Right atrium auricular region (tissue), 2 donors: ENCODE results near the gene HDAC5. TPM values are rescaled to one million over a fixed set of nuclear protein-coding genes. Genes with fewer than 3 reads are reported as not detected.
"Not testable (repeated sequence)": the region's sequence is repeated elsewhere in the genome, so short reads cannot be mapped to it uniquely, and the experiment has no call there.

Experiments used
- DNase-seq: peaks from one replicate; pipeline ENCODE4 v3.0.0-alpha.2; 2019; ENCODE audit warnings: low spot score
- H3K27ac ChIP-seq, 2 donors: fragments of 200-600 bp; sonication (generic); 1 replicate in 1 of 2; 2 replicates in 1 of 2; pipeline ENCODE4 v1.5.1; 2016 to 2019
- H3K27me3 ChIP-seq, 2 donors: fragments of 200-600 bp; sonication (generic); one replicate each; pipeline versions ENCODE4 v1.5.1 to v1.6.0; 2017 to 2019
- H3K36me3 ChIP-seq: fragments of 200-600 bp; sonication (generic); one replicate; pipeline ENCODE4 v1.5.1; 2016
- H3K4me1 ChIP-seq, 2 donors: fragments of 200-600 bp; sonication (generic); one replicate each; pipeline versions ENCODE4 v1.5.1 to v1.6.0; 2017 to 2019
- H3K4me3 ChIP-seq, 2 donors: fragments of 200-600 bp; sonication (generic); 1 replicate in 1 of 2; 2 replicates in 1 of 2; pipeline ENCODE4 v1.5.1; 2017 to 2019; ENCODE audit warnings: mild to moderate bottlenecking in 1 of 2, moderate library complexity in 1 of 2
- H3K9me3 ChIP-seq, 2 donors: fragments of 200-600 bp; sonication (generic); one replicate each; pipeline ENCODE4 v1.5.1; 2019
- CTCF ChIP-seq, 2 donors: fragments of 200-600 bp; sonication (generic); IDR thresholded peaks; one replicate each; pipeline ENCODE4 v1.5.1; 2019; ENCODE audit warnings: antibody characterized with exemption in 2 of 2
- total RNA-seq, 2 donors: library from RNA; depleted of rRNA; stranded (reverse); fragments of >200 nt; gene quantifications; one replicate each; pipeline ENCODE4 v1.1.0, GENCODE V29; 2016

The HDAC5 gene
- total RNA-seq, 2 donors from 2014 or later: 80.0 to 138 TPM

DNA sequence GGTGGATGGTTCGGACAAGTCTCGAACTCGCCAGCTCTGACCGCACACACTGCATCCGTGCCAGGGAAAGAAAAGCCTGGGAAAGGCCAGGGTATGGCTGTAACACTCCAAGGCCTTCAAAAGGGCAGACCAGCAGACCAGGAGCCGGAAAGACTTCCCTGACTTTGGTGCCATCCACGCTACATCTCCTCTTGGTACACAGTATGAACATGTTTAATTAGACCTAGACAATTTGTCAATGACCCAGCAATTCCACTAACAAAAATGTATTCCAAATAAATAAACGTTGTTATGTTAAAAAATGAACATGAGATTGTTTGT lies 637 bp upstream of the HDAC5 start:
- no peak for DNase-seq
- peak overlapping the region; percentile 73 to 100 for H3K4me3 ChIP-seq
- H3K27ac ChIP-seq: peak overlapping the region; percentile 94 to 97
- no peaks in the 10 kb centered on the region for H3K27me3 ChIP-seq
- H3K9me3 ChIP-seq: no peaks in the 10 kb centered on the region
- no peaks in the 10 kb centered on the region for H3K36me3 ChIP-seq
- H3K4me1 ChIP-seq: peaks cover 0 to 39% of the 10 kb centered on the region in 2 donors
- no peak for TF ChIP-seq CTCF (IDR thresholded peaks at IDR 0.05)

DNA sequence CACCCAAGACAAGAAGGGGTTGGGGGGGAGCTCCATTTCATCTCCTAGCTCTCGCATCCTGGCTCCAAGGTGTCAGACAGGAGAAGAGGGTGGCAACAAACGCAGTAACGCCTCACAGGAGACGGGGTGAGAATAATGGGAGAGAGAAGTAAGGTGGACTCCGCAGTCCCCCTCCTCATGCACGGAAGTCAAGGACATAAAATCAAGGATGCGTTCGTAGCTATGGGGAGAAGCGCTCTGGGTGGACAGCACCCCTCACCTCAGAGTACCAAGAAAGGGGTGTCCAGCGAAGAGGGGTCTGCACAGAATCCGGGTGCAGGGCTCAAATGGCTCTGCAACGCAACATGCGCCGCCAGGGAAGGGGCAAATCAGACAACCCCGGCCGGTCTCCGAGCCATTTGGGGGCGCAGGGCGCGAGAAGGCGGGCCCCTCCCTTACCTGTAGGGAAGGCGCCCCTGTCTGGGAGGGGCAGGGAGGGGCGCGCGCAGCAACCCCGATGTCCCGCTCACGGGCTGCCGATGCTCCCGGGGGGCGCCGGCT lies 555 bp downstream of the HDAC5 start:
- peaks cover 0 to 49% of the 10 kb centered on the region in 2 donors for H3K4me1 ChIP-seq
- H3K36me3 ChIP-seq: no peaks in the 10 kb centered on the region
- H3K9me3 ChIP-seq: no peaks in the 10 kb centered on the region
- H3K27ac ChIP-seq: peak overlapping the region; percentile 94 to 97
- H3K4me3 ChIP-seq: peak overlapping the region; percentile 73 to 100
- H3K27me3 ChIP-seq: no peaks in the 10 kb centered on the region
- DNase-seq: no peak
- no peak for TF ChIP-seq CTCF (IDR thresholded peaks at IDR 0.05)

GRCh38 chr17:44121997-44122815 lies 1.2 kb downstream of the HDAC5 start:
- Histone ChIP-seq H3K9me3 (no peaks in the 10 kb centered on the region), H3K27ac (peak overlapping the region; percentile 94 to 97), H3K27me3 (no peaks in the 10 kb centered on the region), H3K4me3 (peak overlapping the region; percentile 73 to 100), H3K36me3 (peaks cover 5% of the 10 kb centered on the region), H3K4me1 (peaks cover 0 to 49% of the 10 kb centered on the region in 2 donors)
- no peak for TF ChIP-seq CTCF (IDR thresholded peaks at IDR 0.05)
- DNase-seq: no peak

DNA sequence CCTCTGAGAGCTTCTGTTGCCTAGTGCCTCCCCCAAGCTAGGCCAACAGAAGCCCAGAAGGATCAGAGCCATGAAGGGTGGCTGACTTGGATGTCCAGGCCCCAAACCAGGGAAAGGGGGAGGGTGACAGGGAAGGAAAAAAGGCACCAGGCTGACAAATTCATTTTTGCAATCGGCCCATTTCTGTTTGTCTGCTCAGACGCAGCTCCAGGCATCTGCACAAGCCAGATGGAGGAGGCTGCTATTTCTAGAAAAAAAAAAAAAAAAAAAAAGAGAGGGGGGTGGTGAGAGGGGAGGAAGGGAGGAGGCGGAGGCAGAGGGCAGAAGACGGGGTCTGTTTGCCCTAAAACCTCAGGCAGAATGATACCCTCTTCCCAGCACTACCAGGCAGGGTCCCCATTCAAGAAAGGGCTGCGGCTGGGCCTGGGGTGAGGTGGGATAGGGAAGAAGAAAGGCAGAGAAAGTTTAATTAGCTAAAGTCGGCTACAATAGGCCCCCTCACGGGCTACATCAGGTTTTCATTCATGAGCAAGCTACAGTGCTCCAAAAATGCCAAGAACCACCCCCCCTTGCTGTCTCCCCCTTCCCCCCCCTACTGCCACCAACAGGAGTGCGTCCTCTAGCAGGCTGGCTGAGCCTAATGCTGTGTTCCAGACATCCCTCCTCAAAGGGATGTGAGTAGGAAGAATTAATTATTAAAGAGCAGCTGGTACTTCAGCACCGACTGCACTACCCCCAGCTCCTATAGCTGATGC lies 2.4 kb downstream of the HDAC5 start:
- Histone ChIP-seq H3K4me1 (peaks cover 0 to 50% of the 10 kb centered on the region in 2 donors), H3K4me3 (no peak overlapping the region), H3K9me3 (no peaks in the 10 kb centered on the region), H3K27ac (peak overlapping the region; percentile 94 to 97), H3K27me3 (no peaks in the 10 kb centered on the region), H3K36me3 (peaks cover 17% of the 10 kb centered on the region)
- TF ChIP-seq CTCF (IDR thresholded peaks at IDR 0.05): no peak
- DNase-seq: no peak

DNA sequence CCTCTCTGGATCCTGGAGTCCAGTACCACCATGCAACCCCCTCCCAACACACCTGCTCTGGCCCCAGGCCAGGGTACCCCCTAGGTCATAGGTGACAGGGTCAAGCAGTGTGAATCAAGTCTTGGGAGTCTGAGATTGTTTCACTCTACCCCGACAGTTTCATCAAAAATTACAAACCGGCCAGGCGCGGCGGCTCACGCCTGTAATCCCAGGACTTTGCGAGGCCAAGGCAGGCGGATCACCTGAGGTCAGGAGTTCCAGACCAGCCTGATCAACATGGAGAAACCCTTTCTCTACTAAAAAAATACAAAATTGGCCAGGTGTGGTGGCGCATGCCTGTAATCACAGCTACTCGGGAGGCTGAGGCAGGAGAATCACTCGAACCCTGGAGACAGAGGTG lies 3.2 kb downstream of the HDAC5 start:
- not testable (repeated sequence) for DNase-seq, H3K4me3 ChIP-seq, H3K27me3 ChIP-seq, H3K9me3 ChIP-seq
- H3K4me1 ChIP-seq: peaks cover 0 to 58% of the 10 kb centered on the region in 2 donors
- peaks cover 24% of the 10 kb centered on the region for H3K36me3 ChIP-seq
- H3K27ac ChIP-seq: peak overlapping the region; percentile 31 to 94

GRCh38 chr17:44119798-44120197 lies 3.6 kb downstream of the HDAC5 start:
- Histone ChIP-seq H3K4me1 (peaks cover 0 to 62% of the 10 kb centered on the region in 2 donors), H3K27ac (peak overlapping the region; percentile 31 to 94), H3K27me3 (no peaks in the 10 kb centered on the region), H3K9me3 (no peaks in the 10 kb centered on the region), H3K36me3 (peaks cover 29% of the 10 kb centered on the region), H3K4me3 (no peak overlapping the region)
- no peak for TF ChIP-seq CTCF (IDR thresholded peaks at IDR 0.05)
- DNase-seq: no peak
